CD4-positive, alpha-beta memory T cell (primary cell): ENCODE data around the gene MAU2. TPM values are rescaled to one million over a fixed set of nuclear protein-coding genes. Genes with fewer than 3 reads are reported as not detected.
A peak's percentile ranks its signal among the peaks of the same experiment; 100 is the strongest.

Experiments used
- CTCF ChIA-PET: fragments of 350-600 bp; sonication (Branson Sonifier 250); formaldehyde crosslinking; loops from one replicate; lab custom pipeline; 2021; ENCODE audit warnings: inconsistent platforms; ENCODE audit not compliant: partially characterized antibody; lab: Charles Lee
- POLR2A ChIA-PET: fragments of 350-600 bp; sonication (Branson Sonifier 250); formaldehyde crosslinking; loops from one replicate; lab custom pipeline; 2021; ENCODE audit not compliant: partially characterized antibody; lab: Charles Lee
- DNase-seq, 5 donors: peaks; one replicate each; pipeline versions ENCODE4 v3.0.0 to v3.0.0-alpha.2; 2020 to 2022; ENCODE audit warnings: mixed read lengths in 1 of 5
- H3K27ac ChIP-seq: one replicate; pipeline ENCODE4 v1.7.0; 2013; ENCODE audit warnings: low read depth, low read length
- H3K27me3 ChIP-seq: 2 replicates; pipeline ENCODE4 v1.7.0; 2013; ENCODE audit warnings: mild to moderate bottlenecking, low read length, moderate library complexity; ENCODE audit not compliant: insufficient read depth
- H3K36me3 ChIP-seq: 2 replicates; pipeline ENCODE4 v1.7.0; 2013; ENCODE audit warnings: mild to moderate bottlenecking, low read length, moderate library complexity; ENCODE audit not compliant: insufficient read depth
- H3K4me1 ChIP-seq: 2 replicates; pipeline ENCODE4 v1.7.0; 2013; ENCODE audit warnings: mild to moderate bottlenecking, low read length, moderate library complexity; ENCODE audit not compliant: insufficient read depth
- H3K4me3 ChIP-seq, 2 donors: one replicate each; pipeline ENCODE4 v1.7.0; 2013; ENCODE audit warnings: low read length in 2 of 2, mild to moderate bottlenecking in 1 of 2
- H3K9me3 ChIP-seq, 2 donors: one replicate each; pipeline ENCODE4 v1.7.0; 2013; ENCODE audit warnings: low read length in 2 of 2, control low read depth in 1 of 2; ENCODE audit not compliant: control insufficient read depth in 1 of 2
- H3K27ac Mint-ChIP-seq, 7 donors: one replicate each; pipeline ENCODE4 v1.8.0; 2020 to 2021; ENCODE audit warnings: mixed read lengths in 7 of 7, mild to moderate bottlenecking in 6 of 7, inconsistent platforms in 3 of 7, moderate library complexity in 3 of 7
- H3K27me3 Mint-ChIP-seq, 2 donors: one replicate each; pipeline ENCODE4 v1.8.0; 2020 to 2021; ENCODE audit warnings: mixed read lengths in 2 of 2
- H3K36me3 Mint-ChIP-seq, 2 donors: one replicate each; pipeline ENCODE4 v1.8.0; 2020 to 2021; ENCODE audit warnings: mixed read lengths in 2 of 2, inconsistent platforms in 1 of 2, mild to moderate bottlenecking in 1 of 2
- H3K4me1 Mint-ChIP-seq, 4 donors: one replicate each; pipeline ENCODE4 v1.8.0; 2020 to 2021; ENCODE audit warnings: mixed read lengths in 4 of 4, mild to moderate bottlenecking in 1 of 4
- H3K4me3 Mint-ChIP-seq, 8 donors: one replicate each; pipeline ENCODE4 v1.8.0; 2020 to 2021; ENCODE audit warnings: mixed read lengths in 8 of 8, mild to moderate bottlenecking in 7 of 8, moderate library complexity in 6 of 8, inconsistent platforms in 3 of 8
- H3K9me3 Mint-ChIP-seq, 8 donors: one replicate each; pipeline ENCODE4 v1.8.0; 2020 to 2021; ENCODE audit warnings: mixed read lengths in 8 of 8, mild to moderate bottlenecking in 5 of 8, inconsistent platforms in 3 of 8, moderate library complexity in 1 of 8
- intact Hi-C: fragments of 100-400 bp; cut with micrococcal nuclease; formaldehyde crosslinking; loops from one replicate; pipeline ENCODE4 v1.15.1; 2023
- polyA plus RNA-seq, 2 donors: library from polyadenylated mRNA; unstranded; fragments of 300-500 nt; fragmentation: Illumina TruSeq; gene quantifications; one replicate each; pipeline ENCODE4 v1.2.3, GENCODE V29; 2021
- total RNA-seq, 2 experiments: library from RNA; stranded (reverse); gene quantifications; one replicate each; pipeline ENCODE4 v1.2.3, GENCODE V29; 2021

The MAU2 gene
- total and polyA plus RNA-seq, 4 experiments from 2014 or later: 18.1 to 155 (median 86.5) TPM

DNA sequence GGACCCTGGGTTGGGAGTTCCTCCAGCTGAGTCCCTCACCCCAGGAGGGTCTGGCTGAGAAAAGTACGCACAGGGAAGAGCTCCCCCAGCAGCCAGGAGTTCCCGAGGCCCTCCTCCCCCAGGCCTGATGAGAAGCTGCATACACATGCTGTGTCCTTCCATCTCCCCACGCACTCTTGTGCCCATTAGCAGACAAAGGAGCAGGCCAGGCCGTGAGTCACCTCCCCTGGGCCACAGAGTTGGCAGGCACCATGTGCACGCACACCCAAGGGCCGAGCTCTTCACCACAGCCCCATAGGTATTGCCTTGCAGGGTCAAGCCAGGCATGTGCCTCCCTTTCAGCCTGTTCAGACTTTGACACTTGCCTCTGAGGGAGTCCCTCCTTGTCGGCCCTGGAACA, 17.5 kb downstream of the MAU2 start:
- H3K27ac ChIP-seq: no peak overlapping the region
- intact Hi-C loops: no loop called here
- no peaks in the 10 kb centered on the region for H3K27me3 Mint-ChIP-seq
- H3K36me3 ChIP-seq: peaks cover 58% of the 10 kb centered on the region
- H3K36me3 Mint-ChIP-seq: peaks cover 24 to 46% of the 10 kb centered on the region in 2 donors
- H3K27ac Mint-ChIP-seq: no peak overlapping the region
- ChIA-PET CTCF (no interaction called here), POLR2A (no interaction called here)
- H3K4me1 Mint-ChIP-seq: peaks cover 0 to 7% (median 2%) of the 10 kb centered on the region in 4 donors
- H3K27me3 ChIP-seq: no peaks in the 10 kb centered on the region
- no peaks in the 10 kb centered on the region for H3K4me1 ChIP-seq
- H3K9me3 Mint-ChIP-seq: no peaks in the 10 kb centered on the region
- no peaks in the 10 kb centered on the region for H3K9me3 ChIP-seq
- H3K4me3 Mint-ChIP-seq: no peak overlapping the region
- no peak overlapping the region for H3K4me3 ChIP-seq
- no peak for DNase-seq

DNA sequence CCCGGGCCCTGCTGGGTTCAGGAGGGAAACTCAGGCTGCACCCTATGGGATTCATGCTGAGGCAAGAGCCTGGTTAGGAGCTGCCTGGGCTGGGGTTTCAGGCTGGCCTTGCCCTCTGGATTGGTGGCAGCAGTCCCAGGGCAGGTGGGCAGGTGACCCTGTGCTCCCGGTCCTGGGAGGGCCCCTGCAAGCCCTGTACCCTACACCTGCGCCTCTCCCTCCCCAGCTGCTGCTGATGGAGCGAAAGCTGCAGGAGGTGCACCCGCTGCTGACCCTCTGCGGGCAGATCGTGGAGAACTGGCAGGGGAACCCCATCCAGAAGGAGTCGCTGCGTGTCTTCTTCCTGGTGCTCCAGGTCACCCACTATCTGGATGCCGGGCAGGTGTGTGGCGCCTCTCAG, 20.4 kb downstream of the MAU2 start:
- Histone ChIP-seq H3K27ac (no peak overlapping the region), H3K36me3 (peaks cover 83% of the 10 kb centered on the region), H3K4me3 (no peak overlapping the region), H3K9me3 (no peaks in the 10 kb centered on the region), H3K27me3 (no peaks in the 10 kb centered on the region), H3K4me1 (no peaks in the 10 kb centered on the region)
- Mint-ChIP-seq H3K9me3 (no peaks in the 10 kb centered on the region), H3K4me1 (no peaks in the 10 kb centered on the region), H3K27ac (no peak overlapping the region), H3K4me3 (no peak overlapping the region), H3K27me3 (no peaks in the 10 kb centered on the region), H3K36me3 (peaks cover 24 to 51% of the 10 kb centered on the region in 2 donors)
- ChIA-PET POLR2A (no interaction called here), CTCF (no interaction called here)
- intact Hi-C loops: no loop called here
- DNase-seq: no peak

DNA sequence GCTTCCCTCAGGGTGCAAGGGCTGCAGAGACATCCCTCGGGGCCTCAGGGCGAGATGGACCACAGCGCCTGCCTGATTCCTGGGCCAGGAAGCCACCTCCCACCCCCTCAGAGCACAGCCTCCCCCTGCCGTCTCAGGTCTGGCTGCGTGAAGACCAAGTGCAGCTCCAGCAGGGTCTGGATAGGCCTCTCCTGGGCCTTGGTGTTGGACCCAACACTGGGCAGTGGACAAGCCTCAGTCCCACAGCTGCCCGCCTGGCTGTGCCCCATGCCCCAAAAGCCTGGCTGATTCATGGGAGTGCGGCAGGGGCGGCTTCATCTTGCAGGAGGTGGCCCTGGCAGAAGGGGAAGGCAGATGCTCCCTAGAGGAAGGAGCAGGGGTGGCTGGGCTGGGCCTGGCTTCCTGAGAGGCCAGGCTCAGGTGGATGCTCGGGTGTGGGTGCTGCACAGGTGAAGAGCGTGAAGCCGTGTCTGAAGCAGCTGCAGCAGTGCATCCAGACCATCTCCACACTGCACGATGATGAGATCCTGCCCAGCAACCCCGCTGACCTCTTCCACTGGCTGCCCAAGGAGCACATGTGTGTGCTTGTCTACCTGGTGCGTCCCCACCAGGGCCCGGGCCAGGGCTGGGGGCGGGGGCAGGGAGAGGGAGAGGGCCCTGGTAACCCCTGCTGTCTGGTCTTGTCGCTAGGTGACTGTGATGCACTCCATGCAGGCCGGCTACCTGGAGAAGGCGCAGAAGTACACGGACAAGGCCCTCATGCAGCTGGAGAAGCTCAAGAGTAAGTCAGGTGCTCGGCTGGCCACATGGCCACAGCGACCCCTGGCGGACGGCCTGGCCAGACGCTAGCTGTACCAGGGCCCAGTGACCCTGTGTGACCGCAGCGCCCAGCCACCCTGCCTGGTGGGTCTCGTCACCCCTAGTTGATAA, 21.7 kb downstream of the MAU2 start:
- Mint-ChIP-seq H3K36me3 (peaks cover 28 to 56% of the 10 kb centered on the region in 2 donors), H3K4me1 (no peaks in the 10 kb centered on the region), H3K4me3 (no peak overlapping the region), H3K9me3 (no peaks in the 10 kb centered on the region), H3K27me3 (no peaks in the 10 kb centered on the region), H3K27ac (peak overlapping the region in 1 of 7 donors; percentile 52)
- no peaks in the 10 kb centered on the region for H3K27me3 ChIP-seq
- H3K36me3 ChIP-seq: peaks cover 85% of the 10 kb centered on the region
- ChIA-PET CTCF (interaction anchor here (1.1 kb wide), 1 partner anchor 9 kb away, joined by 4 read pairs; no protein-coding TSS in a partner anchor), POLR2A (no interaction called here)
- intact Hi-C loops: no loop called here
- H3K27ac ChIP-seq: no peak overlapping the region
- DNase-seq: no peak
- H3K9me3 ChIP-seq: no peaks in the 10 kb centered on the region
- H3K4me1 ChIP-seq: no peaks in the 10 kb centered on the region
- no peak overlapping the region for H3K4me3 ChIP-seq

DNA sequence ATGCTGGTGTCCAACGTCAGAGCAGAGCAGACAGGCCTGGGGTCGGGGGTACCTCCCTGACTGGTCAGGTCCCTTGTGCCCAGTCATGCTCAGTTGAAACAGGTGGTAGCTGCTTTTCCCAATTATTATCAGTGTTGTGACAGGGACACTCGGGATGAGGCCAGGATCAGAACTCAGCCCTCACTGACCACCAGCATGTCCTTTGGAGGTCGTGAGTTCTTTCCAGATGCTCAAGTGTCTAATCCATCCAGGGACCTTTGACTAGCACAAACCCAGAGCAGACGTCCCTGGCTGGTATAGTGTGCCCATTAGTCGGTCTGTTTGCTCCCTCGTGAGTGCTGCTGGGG, 22.4 kb downstream of the MAU2 start:
- H3K27ac ChIP-seq: no peak overlapping the region
- H3K4me1 ChIP-seq: no peaks in the 10 kb centered on the region
- no peaks in the 10 kb centered on the region for H3K4me1 Mint-ChIP-seq
- H3K36me3 Mint-ChIP-seq: peaks cover 27 to 55% of the 10 kb centered on the region in 2 donors
- H3K36me3 ChIP-seq: peaks cover 82% of the 10 kb centered on the region
- ChIA-PET POLR2A (no interaction called here), CTCF (interaction anchor here (1.1 kb wide), 1 partner anchor 9 kb away, joined by 4 read pairs; no protein-coding TSS in a partner anchor)
- H3K9me3 Mint-ChIP-seq: no peaks in the 10 kb centered on the region
- H3K27me3 ChIP-seq: no peaks in the 10 kb centered on the region
- no peak overlapping the region for H3K4me3 ChIP-seq
- H3K4me3 Mint-ChIP-seq: no peak overlapping the region
- no peaks in the 10 kb centered on the region for H3K9me3 ChIP-seq
- no peak for DNase-seq
- no peaks in the 10 kb centered on the region for H3K27me3 Mint-ChIP-seq
- H3K27ac Mint-ChIP-seq: peak overlapping the region in 1 of 7 donors; percentile 52
- intact Hi-C loops: no loop called here

DNA sequence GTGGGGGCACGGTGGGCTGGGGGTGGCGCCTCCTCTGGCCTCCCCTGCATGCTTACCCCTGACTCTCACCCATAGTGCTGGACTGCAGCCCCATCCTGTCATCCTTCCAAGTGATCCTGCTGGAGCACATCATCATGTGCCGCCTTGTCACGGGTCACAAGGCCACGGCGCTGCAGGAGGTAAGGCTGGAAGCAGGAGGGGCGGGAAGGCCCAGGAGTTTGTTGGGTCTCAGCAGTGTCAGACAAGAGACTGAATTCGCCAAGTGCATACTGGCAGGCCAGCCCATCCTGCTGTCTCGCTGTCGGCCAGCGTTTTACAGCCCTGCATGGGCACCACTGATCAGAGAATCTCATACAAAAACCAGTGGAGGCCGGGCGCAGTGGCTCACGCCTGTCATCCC, 23.1 kb downstream of the MAU2 start:
- CTCF ChIA-PET: no interaction called here
- Histone ChIP-seq H3K27me3 (no peaks in the 10 kb centered on the region), H3K9me3 (no peaks in the 10 kb centered on the region), H3K4me3 (no peak overlapping the region), H3K36me3 (peaks cover 82% of the 10 kb centered on the region), H3K27ac (no peak overlapping the region), H3K4me1 (no peaks in the 10 kb centered on the region)
- Mint-ChIP-seq H3K4me3 (no peak overlapping the region), H3K27me3 (no peaks in the 10 kb centered on the region), H3K27ac (no peak overlapping the region), H3K4me1 (no peaks in the 10 kb centered on the region), H3K9me3 (no peaks in the 10 kb centered on the region), H3K36me3 (peaks cover 19 to 47% of the 10 kb centered on the region in 2 donors)
- POLR2A ChIA-PET: no interaction called here
- no peak for DNase-seq
- intact Hi-C loops: no loop called here

DNA sequence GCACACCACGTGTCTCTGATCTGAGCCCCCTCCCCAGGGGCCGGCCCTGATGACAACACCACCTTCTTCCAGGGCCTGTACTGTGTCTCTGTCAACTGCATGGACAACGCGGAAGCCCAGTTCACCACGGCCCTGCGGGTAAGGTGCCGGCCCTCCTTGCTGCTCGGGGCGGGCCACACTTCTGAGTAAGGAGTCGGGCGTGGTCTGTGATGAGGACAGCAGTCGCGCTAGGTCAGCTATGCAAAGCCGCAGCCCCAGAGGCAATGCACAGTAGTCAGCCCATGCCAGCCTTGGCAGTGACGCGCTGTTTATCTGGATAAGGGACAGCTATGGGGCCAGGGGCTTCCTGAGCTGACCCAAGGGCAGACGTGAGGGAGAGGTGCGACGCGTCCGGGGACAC, 24.6 kb downstream of the MAU2 start:
- Mint-ChIP-seq H3K9me3 (no peaks in the 10 kb centered on the region), H3K27ac (no peak overlapping the region), H3K4me1 (no peaks in the 10 kb centered on the region), H3K4me3 (no peak overlapping the region), H3K36me3 (peaks cover 18 to 51% of the 10 kb centered on the region in 2 donors), H3K27me3 (no peaks in the 10 kb centered on the region)
- Histone ChIP-seq H3K27me3 (no peaks in the 10 kb centered on the region), H3K9me3 (no peaks in the 10 kb centered on the region), H3K4me1 (no peaks in the 10 kb centered on the region), H3K27ac (no peak overlapping the region), H3K4me3 (no peak overlapping the region), H3K36me3 (peaks cover 84% of the 10 kb centered on the region)
- ChIA-PET CTCF (no interaction called here), POLR2A (no interaction called here)
- intact Hi-C loops: no loop called here
- DNase-seq: no peak

DNA sequence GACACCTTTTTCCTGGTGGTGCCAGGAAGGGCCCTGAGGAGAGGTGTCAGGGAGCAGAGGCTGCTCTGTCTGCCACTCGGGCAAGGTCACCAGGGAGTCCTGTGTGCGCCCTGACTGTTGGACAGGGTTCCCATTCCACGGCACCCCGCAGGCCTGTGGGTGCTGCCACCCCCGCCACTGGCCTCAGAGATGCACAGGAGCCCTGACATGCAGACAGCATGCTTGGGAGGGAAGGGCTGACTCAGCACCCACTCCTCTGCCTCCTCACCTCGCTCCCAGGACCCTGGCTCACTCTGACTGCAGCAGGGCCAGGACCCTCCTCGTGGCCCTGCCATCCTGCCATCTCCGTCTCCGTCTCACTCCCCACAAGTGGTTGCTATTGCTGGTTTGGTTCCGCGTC, 25.3 kb downstream of the MAU2 start:
- no peak overlapping the region for H3K27ac ChIP-seq
- H3K9me3 ChIP-seq: no peaks in the 10 kb centered on the region
- H3K4me3 Mint-ChIP-seq: no peak overlapping the region
- H3K9me3 Mint-ChIP-seq: no peaks in the 10 kb centered on the region
- CTCF ChIA-PET: no interaction called here
- no peaks in the 10 kb centered on the region for H3K4me1 ChIP-seq
- intact Hi-C loops: no loop called here
- no peaks in the 10 kb centered on the region for H3K4me1 Mint-ChIP-seq
- no peak overlapping the region for H3K4me3 ChIP-seq
- no peak for DNase-seq
- peaks cover 81% of the 10 kb centered on the region for H3K36me3 ChIP-seq
- no peaks in the 10 kb centered on the region for H3K27me3 Mint-ChIP-seq
- POLR2A ChIA-PET: no interaction called here
- H3K27me3 ChIP-seq: no peaks in the 10 kb centered on the region
- H3K27ac Mint-ChIP-seq: peak overlapping the region in 1 of 7 donors; percentile 4
- H3K36me3 Mint-ChIP-seq: peaks cover 18 to 51% of the 10 kb centered on the region in 2 donors
